Measurements from ENCODE around the gene EN2. TPM values are rescaled to one million over a fixed set of nuclear protein-coding genes. Genes with fewer than 3 reads are reported as not detected.

Gene EN2
- total and polyA plus RNA-seq, 2 of the 4 experiments (the other 2 are of a cell fraction): not detected

GRCh38 chr7:155450970-155451801, 6.7 kb upstream of the EN2 start (continued):
- TF ChIP-seq MAFK (IDR thresholded peaks at IDR 0.05; ENCODE audit: low read depth, low read length): no peak

DNA sequence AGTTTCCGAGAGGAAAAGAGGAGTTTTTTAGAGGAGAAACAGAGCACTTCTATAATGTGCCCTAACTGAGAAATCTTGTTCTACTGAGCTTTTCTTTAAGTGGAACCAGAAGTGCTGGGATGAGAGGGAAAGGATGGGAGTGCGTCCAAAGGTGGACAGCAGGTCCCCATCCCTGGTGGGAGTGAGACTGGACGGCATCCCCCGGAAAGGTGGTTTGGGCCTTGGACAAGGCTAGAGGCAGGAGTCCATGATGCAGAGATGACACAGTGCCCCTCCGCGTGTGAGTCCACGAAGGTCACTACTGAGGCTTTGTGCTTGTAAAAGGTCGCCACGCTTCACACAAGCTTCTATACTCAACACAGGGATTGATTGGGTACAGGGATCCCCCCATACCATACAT, 6.1 kb upstream of the EN2 start:
- no peak for DNase-seq
- no peak overlapping the region for H3K27ac ChIP-seq (ENCODE audit: insufficient read depth, low read length)
- H3K9me3 ChIP-seq (ENCODE audit: control insufficient read depth, insufficient read depth, low read length): 0 out of 2 replicates have a peak, but pooled peaks cover 4% of the 10 kb centered on the region
- H3K18ac ChIP-seq (ENCODE audit: low read depth, low read length): no peak overlapping the region
- H3K79me1 ChIP-seq (ENCODE audit: low read depth in 1 of 2, low read length in 2 of 2): no peaks in the 10 kb centered on the region
- H2AFZ ChIP-seq (replicated peaks; ENCODE audit: low read length, poor library complexity): no peak overlapping the region
- intact Hi-C loops (cut with micrococcal nuclease): loop anchor here (10.0 kb wide), 2 partner anchors 77 to 157 kb away; partner anchors contain the start of gene INSIG1
- H3K4me3 ChIP-seq (ENCODE audit: insufficient read depth, low read depth, low read length): no peak overlapping the region
- CTCF ChIA-PET: no interaction called here
- no peak overlapping the region for H3K14ac ChIP-seq (replicated peaks; ENCODE audit: low read depth, low read length)
- no peaks in the 10 kb centered on the region for H4K20me1 ChIP-seq (ENCODE audit: insufficient read depth, low read length)
- H2BK120ac ChIP-seq (ENCODE audit: low read depth, low read length): no peak overlapping the region
- H2BK5ac ChIP-seq (ENCODE audit: low read depth, low read length, poor library complexity, severe bottlenecking): no peak overlapping the region
- peaks cover 88% of the 10 kb centered on the region for H3K27me3 ChIP-seq (ENCODE audit: control insufficient read depth, insufficient read depth, low read length)
- dilution Hi-C loops (cut with HindIII; ENCODE audit: low sequenced_read_pairs, unreplicated experiment): no loop called here
- H4K5ac ChIP-seq (ENCODE audit: low read depth, low read length): no peak overlapping the region
- H3K23ac ChIP-seq (ENCODE audit: low read depth, low read length): no peak overlapping the region
- ATAC-seq (ENCODE audit: low read depth): no peak
- H2AK5ac ChIP-seq (ENCODE audit: low read depth, low read length): no peak overlapping the region
- BruUV-seq (replicated peaks): no TSS peak
- H3K9me1 ChIP-seq (ENCODE audit: insufficient read depth, low read length): no peaks in the 10 kb centered on the region; the same call in 1 of the 2 replicates
- no peak overlapping the region for H2BK20ac ChIP-seq (ENCODE audit: low read depth, low read length)
- POLR2A ChIA-PET (ENCODE audit: unreplicated experiment): no interaction called here
- no peak overlapping the region for H4K8ac ChIP-seq (ENCODE audit: low read depth in 2 of 2, low read length in 2 of 2)
- H3K56ac ChIP-seq (ENCODE audit: extremely low read depth, insufficient read depth, low read length): no peak overlapping the region
- H4K91ac ChIP-seq (ENCODE audit: insufficient read depth, low read depth, low read length): no peak overlapping the region
- no peaks in the 10 kb centered on the region for H3K4me1 ChIP-seq (ENCODE audit: control insufficient read depth, insufficient read depth, low read length)
- no peak overlapping the region for H3K9ac ChIP-seq (ENCODE audit: low read depth, low read length)
- H2BK15ac ChIP-seq (ENCODE audit: low read depth, low read length): no peak overlapping the region
- H3K36me3 ChIP-seq (ENCODE audit: control insufficient read depth, insufficient read depth, low read length): no peaks in the 10 kb centered on the region
- no peak overlapping the region for H3K4ac ChIP-seq (ENCODE audit: low read depth, low read length)
- no peak overlapping the region for H2AK9ac ChIP-seq (replicated peaks; ENCODE audit: low read depth, low read length, poor library complexity)
- H3K4me2 ChIP-seq (ENCODE audit: low read depth, low read length): no peak overlapping the region
- WGBS, 2 experiments (ENCODE audit: extremely low coverage in 2 of 2, insufficient read length in 1 of 2): 20% methylated on average over 1 of the region's 9 CpGs; no CpG with 5 or more reads in 1 of the 2 experiments
- in situ Hi-C loops (cut with MboI; ENCODE audit: low sequenced_read_pairs): no loop called here
- TF ChIP-seq, protein P1, sequence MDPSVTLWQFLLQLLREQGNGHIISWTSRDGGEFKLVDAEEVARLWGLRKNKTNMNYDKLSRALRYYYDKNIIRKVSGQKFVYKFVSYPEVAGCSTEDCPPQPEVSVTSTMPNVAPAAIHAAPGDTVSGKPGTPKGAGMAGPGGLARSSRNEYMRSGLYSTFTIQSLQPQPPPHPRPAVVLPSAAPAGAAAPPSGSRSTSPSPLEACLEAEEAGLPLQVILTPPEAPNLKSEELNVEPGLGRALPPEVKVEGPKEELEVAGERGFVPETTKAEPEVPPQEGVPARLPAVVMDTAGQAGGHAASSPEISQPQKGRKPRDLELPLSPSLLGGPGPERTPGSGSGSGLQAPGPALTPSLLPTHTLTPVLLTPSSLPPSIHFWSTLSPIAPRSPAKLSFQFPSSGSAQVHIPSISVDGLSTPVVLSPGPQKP (IDR thresholded peaks at IDR 0.05; ENCODE audit: borderline replicate concordance, low read depth, low read length): no peak
- TF ChIP-seq CHD1 (IDR thresholded peaks at IDR 0.05; ENCODE audit: low read depth, low read length) (no peak), MAZ (IDR thresholded peaks at IDR 0.05; ENCODE audit: borderline replicate concordance, low read depth, low read length) (no peak), USF2 (IDR thresholded peaks at IDR 0.05; ENCODE audit: low read depth, low read length) (no peak), MAFK (IDR thresholded peaks at IDR 0.05; ENCODE audit: low read depth, low read length) (no peak), RCOR1 (IDR thresholded peaks at IDR 0.05; ENCODE audit: insufficient replicate concordance, low read length) (no peak), BHLHE40 (IDR thresholded peaks at IDR 0.05; ENCODE audit: low read depth, low read length) (no peak), RAD21 (IDR thresholded peaks at IDR 0.05; ENCODE audit: low read length) (no peak), POLR2A (IDR thresholded peaks at IDR 0.05; ENCODE audit: low read depth, low read length) (no peak), CEBPB (IDR thresholded peaks at IDR 0.05; ENCODE audit: low read depth, low read length) (no peak), NFE2L2 (IDR thresholded peaks at IDR 0.05; ENCODE audit: low read depth, low read length) (no peak), CTCF (conservative IDR thresholded peaks at IDR 0.05; ENCODE audit: low read depth, low read length) (no peak), FOS (IDR thresholded peaks at IDR 0.05; ENCODE audit: low read depth, low read length) (no peak)
